Measurements from ENCODE around the gene SLC4A5. TPM values are rescaled to one million over a fixed set of nuclear protein-coding genes. Genes with fewer than 3 reads are reported as not detected.
A peak's percentile ranks its signal among the peaks of the same experiment; 100 is the strongest.

Gene SLC4A5
- total RNA-seq, 1 experiment from 2014 or later: 1.8 TPM

- peaks cover 16% of the 10 kb centered on the region for H3K4me1 Mint-ChIP-seq
- DNase-seq (ENCODE audit: low spot score) (no peak), ATAC-seq (no peak)
- ChIA-PET POLR2A (interaction anchor here (0.7 kb wide), 1 partner anchor 138 kb away, joined by 4 read pairs; no protein-coding TSS in a partner anchor), CTCF (no interaction called here)
- peaks cover 4% of the 10 kb centered on the region; the same call in 1 of the 2 replicates for H3K27me3 Mint-ChIP-seq (ENCODE audit: low read depth)
- no peak overlapping the region for H3K27ac Mint-ChIP-seq
- no peaks in the 10 kb centered on the region for H3K9me3 Mint-ChIP-seq
- TF ChIP-seq, protein P1, sequence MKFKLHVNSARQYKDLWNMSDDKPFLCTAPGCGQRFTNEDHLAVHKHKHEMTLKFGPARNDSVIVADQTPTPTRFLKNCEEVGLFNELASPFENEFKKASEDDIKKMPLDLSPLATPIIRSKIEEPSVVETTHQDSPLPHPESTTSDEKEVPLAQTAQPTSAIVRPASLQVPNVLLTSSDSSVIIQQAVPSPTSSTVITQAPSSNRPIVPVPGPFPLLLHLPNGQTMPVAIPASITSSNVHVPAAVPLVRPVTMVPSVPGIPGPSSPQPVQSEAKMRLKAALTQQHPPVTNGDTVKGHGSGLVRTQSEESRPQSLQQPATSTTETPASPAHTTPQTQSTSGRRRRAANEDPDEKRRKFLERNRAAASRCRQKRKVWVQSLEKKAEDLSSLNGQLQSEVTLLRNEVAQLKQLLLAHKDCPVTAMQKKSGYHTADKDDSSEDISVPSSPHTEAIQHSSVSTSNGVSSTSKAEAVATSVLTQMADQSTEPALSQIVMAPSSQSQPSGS (CRISPR knock-in tag; IDR thresholded peaks at IDR 0.05; ENCODE audit: borderline replicate concordance, low read depth): no peak
- no peak for TF ChIP-seq CBFB (CRISPR knock-in tag; IDR thresholded peaks at IDR 0.05; ENCODE audit: low read depth)
- TF ChIP-seq, protein P2, sequence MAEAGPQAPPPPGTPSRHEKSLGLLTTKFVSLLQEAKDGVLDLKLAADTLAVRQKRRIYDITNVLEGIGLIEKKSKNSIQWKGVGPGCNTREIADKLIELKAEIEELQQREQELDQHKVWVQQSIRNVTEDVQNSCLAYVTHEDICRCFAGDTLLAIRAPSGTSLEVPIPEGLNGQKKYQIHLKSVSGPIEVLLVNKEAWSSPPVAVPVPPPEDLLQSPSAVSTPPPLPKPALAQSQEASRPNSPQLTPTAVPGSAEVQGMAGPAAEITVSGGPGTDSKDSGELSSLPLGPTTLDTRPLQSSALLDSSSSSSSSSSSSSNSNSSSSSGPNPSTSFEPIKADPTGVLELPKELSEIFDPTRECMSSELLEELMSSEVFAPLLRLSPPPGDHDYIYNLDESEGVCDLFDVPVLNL (CRISPR knock-in tag; IDR thresholded peaks at IDR 0.05; ENCODE audit: borderline replicate concordance, low read depth): no peak
- TF ChIP-seq EMX1 (CRISPR knock-in tag; IDR thresholded peaks at IDR 0.05): peak; percentile 74; the same call in 1 of the 2 replicates
- peaks cover 9% of the 10 kb centered on the region for H3K36me3 Mint-ChIP-seq
- no peak overlapping the region for H3K4me3 Mint-ChIP-seq
Observed at GRCh38 chr2:74223941-74224770, 119.1 kb downstream of the SLC4A5 start.

DNA sequence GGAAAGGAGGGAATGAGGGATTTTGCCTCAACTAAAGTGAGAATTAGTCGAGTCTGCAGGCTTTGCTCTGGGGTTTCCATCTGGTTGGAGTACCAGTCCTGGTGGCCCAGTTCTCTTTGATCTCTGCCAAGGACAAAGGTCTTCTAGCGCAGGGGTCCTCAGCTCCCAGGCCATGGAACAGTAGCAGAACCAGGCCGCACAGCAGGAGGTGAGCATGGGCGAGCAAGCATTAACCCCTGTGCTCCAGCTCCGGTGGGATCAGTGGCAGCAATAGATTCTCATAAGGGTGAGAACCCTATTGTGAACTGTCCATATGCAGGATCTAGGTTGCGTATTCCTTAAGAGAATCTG lies 120.9 kb downstream of the SLC4A5 start:
- CTCF ChIA-PET: no interaction called here
- ATAC-seq: no peak

GRCh38 chr2:74221604-74222299 lies 121.5 kb downstream of the SLC4A5 start:
- H3K27ac Mint-ChIP-seq: no peak overlapping the region

More for the DNA sequence above, 120.9 kb downstream of the SLC4A5 start:
- POLR2A ChIA-PET: interaction anchor here (0.7 kb wide), 1 partner anchor 12 kb away, joined by 3 read pairs; no protein-coding TSS in a partner anchor
- Mint-ChIP-seq H3K4me1 (peaks cover 7% of the 10 kb centered on the region; the same call in 1 of the 2 replicates), H3K27me3 (ENCODE audit: low read depth) (no peaks in the 10 kb centered on the region), H3K9me3 (no peaks in the 10 kb centered on the region), H3K4me3 (no peak overlapping the region), H3K36me3 (peaks cover 22% of the 10 kb centered on the region), H3K27ac (no peak overlapping the region)
- TF ChIP-seq, protein P3, sequence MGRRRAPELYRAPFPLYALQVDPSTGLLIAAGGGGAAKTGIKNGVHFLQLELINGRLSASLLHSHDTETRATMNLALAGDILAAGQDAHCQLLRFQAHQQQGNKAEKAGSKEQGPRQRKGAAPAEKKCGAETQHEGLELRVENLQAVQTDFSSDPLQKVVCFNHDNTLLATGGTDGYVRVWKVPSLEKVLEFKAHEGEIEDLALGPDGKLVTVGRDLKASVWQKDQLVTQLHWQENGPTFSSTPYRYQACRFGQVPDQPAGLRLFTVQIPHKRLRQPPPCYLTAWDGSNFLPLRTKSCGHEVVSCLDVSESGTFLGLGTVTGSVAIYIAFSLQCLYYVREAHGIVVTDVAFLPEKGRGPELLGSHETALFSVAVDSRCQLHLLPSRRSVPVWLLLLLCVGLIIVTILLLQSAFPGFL (CRISPR knock-in tag; IDR thresholded peaks at IDR 0.05; ENCODE audit: borderline replicate concordance): no peak
- TF ChIP-seq GRHL2 (CRISPR knock-in tag; IDR thresholded peaks at IDR 0.05; ENCODE audit: insufficient replicate concordance, severe bottlenecking): no peak
- TF ChIP-seq, protein P2 (CRISPR knock-in tag; IDR thresholded peaks at IDR 0.05; ENCODE audit: borderline replicate concordance, low read depth): no peak
- peak; percentile 13; the same call in 1 of the 2 replicates for TF ChIP-seq PRRX2 (CRISPR knock-in tag; IDR thresholded peaks at IDR 0.05)
- no peak for TF ChIP-seq CBFB (CRISPR knock-in tag; IDR thresholded peaks at IDR 0.05; ENCODE audit: low read depth)
- TF ChIP-seq ZMAT4 (CRISPR knock-in tag; IDR thresholded peaks at IDR 0.05): no peak
- TF ChIP-seq ZNF138 (CRISPR knock-in tag; conservative IDR thresholded peaks at IDR 0.05): no peak
- no peak for TF ChIP-seq ESRRA (CRISPR knock-in tag; IDR thresholded peaks at IDR 0.05; ENCODE audit: borderline replicate concordance)
- no peak for TF ChIP-seq JAZF1 (CRISPR knock-in tag; IDR thresholded peaks at IDR 0.05)
- no peak for DNase-seq (ENCODE audit: low spot score)

More at GRCh38 chr2:74221604-74222299, 121.5 kb downstream of the SLC4A5 start:
- Mint-ChIP-seq H3K9me3 (no peaks in the 10 kb centered on the region), H3K4me1 (peaks cover 7% of the 10 kb centered on the region; the same call in 1 of the 2 replicates), H3K36me3 (peaks cover 27% of the 10 kb centered on the region), H3K27me3 (ENCODE audit: low read depth) (no peaks in the 10 kb centered on the region), H3K4me3 (no peak overlapping the region)
- ChIA-PET POLR2A (interaction anchor here (0.5 to 0.7 kb wide), 2 partner anchors 11 to 22 kb away, joined by 3 read pairs; no protein-coding TSS in a partner anchor), CTCF (no interaction called here)
- DNase-seq (ENCODE audit: low spot score) (no peak), ATAC-seq (peak; percentile 13)
- TF ChIP-seq EMX1 (CRISPR knock-in tag; IDR thresholded peaks at IDR 0.05): 0 out of 2 replicates have a peak, but pooled peaks have one; percentile 61
- TF ChIP-seq NR2C2 (CRISPR knock-in tag; IDR thresholded peaks at IDR 0.05): 0 out of 2 replicates have a peak, but pooled peaks have one; percentile 0
- no peak for TF ChIP-seq MAX (CRISPR knock-in tag; IDR thresholded peaks at IDR 0.05)
- TF ChIP-seq NFATC4 (CRISPR knock-in tag; IDR thresholded peaks at IDR 0.05): 0 out of 2 replicates have a peak, but pooled peaks have one; percentile 16
